A673 (cell line): Measurements from ENCODE around the gene PELO. TPM values are rescaled to one million over a fixed set of nuclear protein-coding genes. Genes with fewer than 3 reads are reported as not detected.

ENCODE experiments used
- BruUV-seq: library from RNA; stranded (reverse); fragments of 400-500 nt; replicated peaks from 2 replicates; lab custom pipeline; 2021; lab: Mats Ljungman, UMichigan
- CTCF ChIA-PET: fragments of 300-600 bp; sonication (Branson Sonifier 250); formaldehyde crosslinking; loops from one replicate; lab custom pipeline; 2022; ENCODE audit warnings: antibody characterized with exemption; lab: Charles Lee
- POLR2A ChIA-PET: fragments of 300-600 bp; sonication (Branson Sonifier 250); formaldehyde crosslinking; loops from one replicate; lab custom pipeline; 2022; ENCODE audit warnings: antibody characterized with exemption; ENCODE audit not compliant: low non-redundant PET; lab: Charles Lee
- DNase-seq: peaks from one replicate; pipeline ENCODE4 v3.0.0-alpha.2; 2015; ENCODE audit warnings: low spot score
- H3K27ac ChIP-seq: fragments of 200-600 bp; sonication (generic); 2 replicates; pipeline ENCODE4 v1.5.1; 2016; ENCODE audit warnings: mixed run types, low read depth, mild to moderate bottlenecking, mixed read lengths, antibody characterized with exemption, low read length; ENCODE audit not compliant: poor library complexity, severe bottlenecking
- H3K27me3 ChIP-seq: fragments of 200-600 bp; sonication (generic); replicated peaks from 2 replicates; pipeline ENCODE4 v1.6.1; 2017; ENCODE audit warnings: mixed run types, low read depth, mild to moderate bottlenecking, mixed read lengths, antibody characterized with exemption, low read length; ENCODE audit not compliant: insufficient read depth, poor library complexity
- H3K36me3 ChIP-seq: fragments of 200-600 bp; sonication (generic); 2 replicates; pipeline ENCODE4 v1.6.1; 2016; ENCODE audit warnings: mixed run types, mild to moderate bottlenecking, mixed read lengths, antibody characterized with exemption, low read length; ENCODE audit not compliant: insufficient read depth, poor library complexity, severe bottlenecking
- H3K4me1 ChIP-seq: fragments of 200-600 bp; sonication (generic); 2 replicates; pipeline ENCODE4 v1.6.1; 2017; ENCODE audit warnings: mixed run types, mild to moderate bottlenecking, mixed read lengths, antibody characterized with exemption, low read length; ENCODE audit not compliant: insufficient read depth, poor library complexity, severe bottlenecking
- H3K4me3 ChIP-seq: fragments of 200-600 bp; sonication (generic); 2 replicates; pipeline ENCODE4 v1.5.1; 2016; ENCODE audit warnings: low read depth, mixed run types, mild to moderate bottlenecking, mixed read lengths, low read length; ENCODE audit not compliant: poor library complexity, severe bottlenecking
- H3K9me3 ChIP-seq: fragments of 200-600 bp; sonication (generic); 2 replicates; pipeline ENCODE4 v1.6.1; 2016; ENCODE audit warnings: mixed run types, low read depth, mild to moderate bottlenecking, mixed read lengths, antibody characterized with exemption, low read length; ENCODE audit not compliant: poor library complexity, severe bottlenecking
- EZH2 ChIP-seq: fragments of 200-600 bp; sonication (generic); IDR thresholded peaks from 2 replicates; pipeline ENCODE4 v1.6.1; 2017; ENCODE audit warnings: borderline replicate concordance, low read depth, mild to moderate bottlenecking, mixed read lengths, antibody characterized with exemption, low read length; ENCODE audit not compliant: poor library complexity, severe bottlenecking
- intact Hi-C: fragments of 100-400 bp; cut with micrococcal nuclease; formaldehyde crosslinking; loops from one replicate; pipeline ENCODE4 v1.10.0; 2022; ENCODE audit not compliant: unreplicated experiment
- total RNA-seq: library from RNA; stranded (reverse); gene quantifications from 2 replicates; pipeline ENCODE4 v1.2.3, GENCODE V29; 2021
- TF ChIP-seq, protein P1 (sequence below): fragments of 300-800, 200-600 bp; sonication (generic); conservative IDR thresholded peaks from 2 replicates; pipeline ENCODE4 v1.5.1; 2017; ENCODE audit warnings: low read depth, mild to moderate bottlenecking, antibody characterized with exemption, low read length, moderate library complexity, mixed read lengths

Gene PELO
- total RNA-seq, 1 experiment from 2014 or later = 20.3 TPM

- no peaks in the 10 kb centered on the region for H3K9me3 ChIP-seq
- no peak for TF ChIP-seq EZH2
- TF ChIP-seq, protein P1, sequence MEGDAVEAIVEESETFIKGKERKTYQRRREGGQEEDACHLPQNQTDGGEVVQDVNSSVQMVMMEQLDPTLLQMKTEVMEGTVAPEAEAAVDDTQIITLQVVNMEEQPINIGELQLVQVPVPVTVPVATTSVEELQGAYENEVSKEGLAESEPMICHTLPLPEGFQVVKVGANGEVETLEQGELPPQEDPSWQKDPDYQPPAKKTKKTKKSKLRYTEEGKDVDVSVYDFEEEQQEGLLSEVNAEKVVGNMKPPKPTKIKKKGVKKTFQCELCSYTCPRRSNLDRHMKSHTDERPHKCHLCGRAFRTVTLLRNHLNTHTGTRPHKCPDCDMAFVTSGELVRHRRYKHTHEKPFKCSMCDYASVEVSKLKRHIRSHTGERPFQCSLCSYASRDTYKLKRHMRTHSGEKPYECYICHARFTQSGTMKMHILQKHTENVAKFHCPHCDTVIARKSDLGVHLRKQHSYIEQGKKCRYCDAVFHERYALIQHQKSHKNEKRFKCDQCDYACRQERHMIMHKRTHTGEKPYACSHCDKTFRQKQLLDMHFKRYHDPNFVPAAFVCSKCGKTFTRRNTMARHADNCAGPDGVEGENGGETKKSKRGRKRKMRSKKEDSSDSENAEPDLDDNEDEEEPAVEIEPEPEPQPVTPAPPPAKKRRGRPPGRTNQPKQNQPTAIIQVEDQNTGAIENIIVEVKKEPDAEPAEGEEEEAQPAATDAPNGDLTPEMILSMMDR = no peak
- DNase-seq = no peak
- no peak overlapping the region for H3K4me3 ChIP-seq
- H3K27ac ChIP-seq = no peak overlapping the region
- H3K27me3 ChIP-seq = no peaks in the 10 kb centered on the region
- intact Hi-C loops = no loop called here
- ChIA-PET POLR2A (no interaction called here), CTCF (no interaction called here)
- H3K4me1 ChIP-seq = peaks cover 2% of the 10 kb centered on the region
- BruUV-seq = no TSS peak
- H3K36me3 ChIP-seq = no peaks in the 10 kb centered on the region
Observed at GRCh38 chr5:52827815-52828214, 40.1 kb downstream of the PELO start.

GRCh38 chr5:52829664-52830063, 41.9 kb downstream of the PELO start:
- Histone ChIP-seq H3K27ac (no peak overlapping the region), H3K27me3 (no peaks in the 10 kb centered on the region), H3K4me3 (no peak overlapping the region), H3K9me3 (no peaks in the 10 kb centered on the region), H3K36me3 (no peaks in the 10 kb centered on the region), H3K4me1 (no peaks in the 10 kb centered on the region)
- no TSS peak for BruUV-seq
- no peak for DNase-seq
- POLR2A ChIA-PET = no interaction called here
- CTCF ChIA-PET = no interaction called here
- no peak for TF ChIP-seq EZH2
- TF ChIP-seq, protein P1 = no peak
- intact Hi-C loops = no loop called here

- intact Hi-C loops = no loop called here
Observed at GRCh38 chr5:52830650-52831049, 42.9 kb downstream of the PELO start.

More at GRCh38 chr5:52830650-52831049, 42.9 kb downstream of the PELO start:
- BruUV-seq = no TSS peak
- ChIA-PET POLR2A (no interaction called here), CTCF (no interaction called here)
- H3K27ac ChIP-seq = no peak overlapping the region
- no peaks in the 10 kb centered on the region for H3K4me1 ChIP-seq
- DNase-seq = no peak
- no peaks in the 10 kb centered on the region for H3K27me3 ChIP-seq
- no peaks in the 10 kb centered on the region for H3K36me3 ChIP-seq
- no peaks in the 10 kb centered on the region for H3K9me3 ChIP-seq
- H3K4me3 ChIP-seq = no peak overlapping the region
- TF ChIP-seq, protein P1 = no peak
- TF ChIP-seq EZH2 = no peak
